Kidney (tissue), 14 donors: Measurements from ENCODE around the gene PACSIN2. TPM values are rescaled to one million over a fixed set of nuclear protein-coding genes. Genes with fewer than 3 reads are reported as not detected.

Experiments
- DNase-seq, 5 donors: peaks; one replicate each; pipeline ENCODE4 v3.0.0-alpha.2; 2013 to 2020
- FAIRE-seq: peaks from 2 replicates; lab custom pipeline; 2012; peaks lifted over from hg19 to GRCh38; lab: Jason Lieb, UNC
- H3K27ac ChIP-seq, 2 donors: one replicate each; pipeline ENCODE4 v1.7.0; 2013; ENCODE audit warnings: low read depth in 2 of 2, low read length in 2 of 2, inconsistent platforms in 1 of 2
- H3K27me3 ChIP-seq: one replicate; pipeline ENCODE4 v1.7.1; 2013; ENCODE audit warnings: low read length, inconsistent platforms; ENCODE audit not compliant: control insufficient read depth, insufficient read depth
- H3K36me3 ChIP-seq, 3 donors: one replicate each; pipeline versions ENCODE4 v1.7.0 to v1.7.1; 2013; ENCODE audit warnings: low read length in 3 of 3, control low read depth in 1 of 3, inconsistent platforms in 1 of 3; ENCODE audit not compliant: insufficient read depth in 3 of 3, control insufficient read depth in 2 of 3
- H3K4me1 ChIP-seq, 3 donors: one replicate each; pipeline versions ENCODE4 v1.7.0 to v1.7.1; 2013; ENCODE audit warnings: low read length in 3 of 3, inconsistent platforms in 1 of 3, low read depth in 1 of 3; ENCODE audit not compliant: control insufficient read depth in 2 of 3, insufficient read depth in 2 of 3
- H3K4me3 ChIP-seq, 3 donors: one replicate each; pipeline versions ENCODE4 v1.7.0 to v1.8.1; 2013; ENCODE audit warnings: low read length in 3 of 3, control low read depth in 1 of 3, inconsistent platforms in 1 of 3
- H3K9ac ChIP-seq, 3 donors: one replicate each; pipeline versions ENCODE4 v1.7.0 to v1.7.1; 2013; ENCODE audit warnings: low read length in 3 of 3, control low read depth in 1 of 3, inconsistent platforms in 1 of 3
- H3K9me3 ChIP-seq, 3 donors: one replicate each; pipeline versions ENCODE4 v1.7.0 to v1.7.1; 2013; ENCODE audit warnings: low read length in 3 of 3, control low read depth in 1 of 3, inconsistent platforms in 1 of 3; ENCODE audit not compliant: control insufficient read depth in 2 of 3, insufficient read depth in 1 of 3
- intact Hi-C: fragments of 100-400 bp; cut with DNase I; formaldehyde crosslinking; loops from one replicate; pipeline ENCODE4 v1.11.1; 2022
- polyA plus RNA-seq: library from polyadenylated mRNA; stranded (reverse); fragments of 350-450 nt; fragmentation: Illumina TruSeq; extraction: RNeasy Lipid Tissue Mini Kit (QIAGEN cat#74804); gene quantifications from one replicate; pipeline ENCODE4 v1.2.3, GENCODE V29; 2014; ENCODE audit warnings: low read depth, low replicate concordance; ENCODE audit not compliant: insufficient read depth
- total RNA-seq: library from RNA; stranded (reverse); fragmentation: NEBNext Ultra II Directional; extraction: Animal tissue kit (Norgen Biotek cat#: 25700); gene quantifications from one replicate; pipeline ENCODE4 v1.2.1, GENCODE V29; 2021
- TF ChIP-seq, protein P1 (sequence below): IDR thresholded peaks from 3 replicates; pipeline ENCODE4 v1.5.1; 2012; ENCODE audit warnings: mild to moderate bottlenecking, moderate library complexity, borderline replicate concordance; ENCODE audit not compliant: insufficient read depth; ENCODE audit errors: extremely low read depth
- donor health status: control.
- donor health status: control.
- donor health status: control.
- donor health status: control.
- donor health status: control.
- donor health status: DM: yes; HTN: yes; CAD: no.
- donor health status: Normal renal cell carcinoma (clear cell type).

PACSIN2 gene
- total and polyA plus RNA-seq, 2 donors from 2014 or later = 56.3 to 105 TPM

- Histone ChIP-seq H3K36me3 (peaks cover 0 to 3% (median 0%) of the 10 kb centered on the region in 3 donors), H3K4me1 (peaks cover 5 to 44% (median 32%) of the 10 kb centered on the region in 3 donors), H3K4me3 (peak overlapping the region; percentile 30 to 57 (median 31)), H3K27me3 (no peaks in the 10 kb centered on the region), H3K27ac (peak overlapping the region; percentile 61 to 76), H3K9ac (peak overlapping the region in 2 of 3 donors; percentile 12 to 71), H3K9me3 (no peaks in the 10 kb centered on the region)
- FAIRE-seq (no peak), DNase-seq (peak in 4 of 5 donors; percentile 56 to 88 (median 74))
- intact Hi-C loops = no loop called here
- TF ChIP-seq, protein P1, sequence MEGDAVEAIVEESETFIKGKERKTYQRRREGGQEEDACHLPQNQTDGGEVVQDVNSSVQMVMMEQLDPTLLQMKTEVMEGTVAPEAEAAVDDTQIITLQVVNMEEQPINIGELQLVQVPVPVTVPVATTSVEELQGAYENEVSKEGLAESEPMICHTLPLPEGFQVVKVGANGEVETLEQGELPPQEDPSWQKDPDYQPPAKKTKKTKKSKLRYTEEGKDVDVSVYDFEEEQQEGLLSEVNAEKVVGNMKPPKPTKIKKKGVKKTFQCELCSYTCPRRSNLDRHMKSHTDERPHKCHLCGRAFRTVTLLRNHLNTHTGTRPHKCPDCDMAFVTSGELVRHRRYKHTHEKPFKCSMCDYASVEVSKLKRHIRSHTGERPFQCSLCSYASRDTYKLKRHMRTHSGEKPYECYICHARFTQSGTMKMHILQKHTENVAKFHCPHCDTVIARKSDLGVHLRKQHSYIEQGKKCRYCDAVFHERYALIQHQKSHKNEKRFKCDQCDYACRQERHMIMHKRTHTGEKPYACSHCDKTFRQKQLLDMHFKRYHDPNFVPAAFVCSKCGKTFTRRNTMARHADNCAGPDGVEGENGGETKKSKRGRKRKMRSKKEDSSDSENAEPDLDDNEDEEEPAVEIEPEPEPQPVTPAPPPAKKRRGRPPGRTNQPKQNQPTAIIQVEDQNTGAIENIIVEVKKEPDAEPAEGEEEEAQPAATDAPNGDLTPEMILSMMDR = no peak
Measured at GRCh38 chr22:42959576-42960509, 55.1 kb downstream of the PACSIN2 start.

DNA sequence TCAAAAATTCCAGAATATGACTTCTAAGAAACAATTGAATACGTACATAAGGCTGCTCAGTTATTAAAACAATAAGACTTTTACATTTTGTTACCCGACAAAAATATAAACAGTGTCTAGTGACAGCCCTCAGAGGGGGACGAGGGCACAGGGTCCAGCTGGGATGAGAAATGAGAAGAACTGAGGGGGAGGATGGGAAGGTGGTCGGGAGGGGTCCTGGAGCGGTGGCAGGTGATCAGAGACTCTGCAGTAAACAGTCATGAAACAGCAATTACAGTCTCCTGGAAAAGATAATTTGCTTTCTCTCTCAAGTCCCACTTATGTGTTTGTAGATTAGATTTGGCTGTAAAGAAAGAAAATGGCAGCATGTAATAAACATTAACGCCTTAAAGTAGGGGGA lies 56.0 kb downstream of the PACSIN2 start:
- DNase-seq = no peak
- TF ChIP-seq, protein P1 = no peak
- Histone ChIP-seq H3K27me3 (no peaks in the 10 kb centered on the region), H3K4me1 (peaks cover 5 to 42% (median 32%) of the 10 kb centered on the region in 3 donors), H3K9me3 (no peaks in the 10 kb centered on the region), H3K4me3 (peak overlapping the region; percentile 30 to 57 (median 31)), H3K36me3 (no peaks in the 10 kb centered on the region), H3K27ac (peak overlapping the region; percentile 61 to 76), H3K9ac (peak overlapping the region in 1 of 3 donors; percentile 71)
- intact Hi-C loops = no loop called here
- no peak for FAIRE-seq

- TF ChIP-seq, protein P1 = no peak
- DNase-seq (no peak), FAIRE-seq (no peak)
- Histone ChIP-seq H3K27ac (peak overlapping the region; percentile 61 to 76), H3K4me1 (peaks cover 5 to 34% (median 29%) of the 10 kb centered on the region in 3 donors), H3K9ac (peak overlapping the region in 1 of 3 donors; percentile 71), H3K27me3 (no peaks in the 10 kb centered on the region), H3K4me3 (peak overlapping the region in 2 of 3 donors; percentile 3 to 57), H3K9me3 (no peaks in the 10 kb centered on the region), H3K36me3 (no peaks in the 10 kb centered on the region)
- intact Hi-C loops = no loop called here
Measured at GRCh38 chr22:42957958-42958357, 57.0 kb downstream of the PACSIN2 start.
